HCT116 (cell line): ENCODE data around the gene GMEB2. TPM values are rescaled to one million over a fixed set of nuclear protein-coding genes. Genes with fewer than 3 reads are reported as not detected.

Experiments used
- ATAC-seq: fragments of 200-7000 bp; cut with Tn5 transposase; 2 replicates; pipeline ENCODE4 v1.9.1; 2020; ENCODE audit warnings: mild to moderate bottlenecking, moderate library complexity
- BruUV-seq: library from RNA; stranded (reverse); fragments of 400-500 nt; replicated peaks from 2 replicates; lab custom pipeline; 2021; lab: Mats Ljungman, UMichigan
- CTCF ChIA-PET: fragments of 300-600 bp; sonication (Branson Sonifier 250); formaldehyde crosslinking; loops from one replicate; lab custom pipeline; 2021; ENCODE audit warnings: antibody characterized with exemption; lab: Charles Lee
- POLR2A ChIA-PET: fragments of 300-600, 350-600 bp; sonication (Branson Sonifier 250); formaldehyde crosslinking; loops from one replicate; lab custom pipeline; 2021; ENCODE audit warnings: antibody characterized with exemption; lab: Charles Lee
- RAD21 ChIA-PET, 2 experiments: fragments of 300-600 bp; sonication (Branson Sonifier 250); formaldehyde crosslinking; loops; one replicate each; lab custom pipeline; 2023; ENCODE audit warnings: low total read pairs in 2 of 2; ENCODE audit not compliant: uncharacterized antibody in 2 of 2, unreplicated experiment in 2 of 2, low non-redundant PET in 1 of 2; lab: Charles Lee
- DNase-seq: peaks from one replicate; pipeline ENCODE4 v3.0.0-alpha.2; 2010; ENCODE audit warnings: low read depth, low spot score
- H2AFZ ChIP-seq: fragments of 200-600 bp; shearing (Covaris generic), sonication (generic); 2 replicates; pipeline ENCODE4 v1.6.1; 2017; ENCODE audit warnings: low read depth, mixed run types, mixed read lengths, antibody characterized with exemption, low read length; ENCODE audit not compliant: poor library complexity, severe bottlenecking
- H3K27ac ChIP-seq: 2 replicates; pipeline ENCODE4 v1.5.1; 2012; ENCODE audit warnings: low read depth, low read length
- H3K27me3 ChIP-seq: fragments of 200-600 bp; sonication (generic); 2 replicates; pipeline ENCODE4 v1.6.1; 2016; ENCODE audit warnings: mixed run types, low read length, mixed read lengths; ENCODE audit not compliant: insufficient read depth
- H3K36me3 ChIP-seq, 2 experiments: fragments of 200-500 bp in 1 of 2; fragments of 200-600 bp in 1 of 2; sonication (Bioruptor generic) in 1 of 2; sonication (generic) in 1 of 2; 2 replicates each; pipeline versions ENCODE4 v1.5.1 to v1.6.1; 2014 to 2016; ENCODE audit warnings: low read length in 2 of 2, inconsistent platforms in 1 of 2, mixed read lengths in 1 of 2, mixed run types in 1 of 2; ENCODE audit not compliant: insufficient read depth in 2 of 2, control insufficient read depth in 1 of 2
- H3K4me1 ChIP-seq, 2 experiments: fragments of 200-600 bp in 1 of 2; sonication (generic) in 1 of 2; 2 replicates each; pipeline versions ENCODE4 v1.5.1 to v1.6.1; 2012 to 2017; ENCODE audit warnings: low read length in 2 of 2, inconsistent platforms in 1 of 2, mild to moderate bottlenecking in 1 of 2, mixed read lengths in 1 of 2, mixed run types in 1 of 2, moderate library complexity in 1 of 2; ENCODE audit not compliant: insufficient read depth in 2 of 2, control insufficient read depth in 1 of 2
- H3K4me2 ChIP-seq: fragments of 200-600 bp; sonication (generic); 2 replicates; pipeline ENCODE4 v1.6.1; 2017; ENCODE audit warnings: mixed run types, low read length, mixed read lengths
- H3K4me3 ChIP-seq, 2 experiments: fragments of 200-600 bp in 1 of 2; sonication (generic) in 1 of 2; replicated peaks in 1 of 2; 2 replicates each; pipeline ENCODE4 v1.5.1; 2011 to 2016; ENCODE audit warnings: low read length in 2 of 2, control low read depth in 1 of 2, low read depth in 1 of 2, mild to moderate bottlenecking in 1 of 2, mixed read lengths in 1 of 2, mixed run types in 1 of 2
- H3K79me2 ChIP-seq: fragments of 200-600 bp; sonication (generic); 2 replicates; pipeline ENCODE4 v1.6.1; 2017; ENCODE audit warnings: mild to moderate bottlenecking, mixed run types, low read length, moderate library complexity, mixed read lengths; ENCODE audit not compliant: insufficient read depth
- H3K9ac ChIP-seq: fragments of 200-600 bp; sonication (generic); 2 replicates; pipeline ENCODE4 v1.6.1; 2016; ENCODE audit warnings: low read length, mixed read lengths
- H3K9me2 ChIP-seq: fragments of 200-600 bp; sonication (generic), shearing (Covaris generic); 2 replicates; pipeline ENCODE4 v1.6.1; 2017; ENCODE audit warnings: mixed run types, mild to moderate bottlenecking, moderate library complexity; ENCODE audit not compliant: insufficient read depth
- H3K9me3 ChIP-seq, 2 experiments: fragments of 200-500 bp in 1 of 2; fragments of 200-600 bp in 1 of 2; sonication (Bioruptor generic) in 1 of 2; sonication (generic) in 1 of 2; 2 replicates each; pipeline ENCODE4 v1.6.1; 2014 to 2017; ENCODE audit warnings: low read length in 2 of 2, mixed read lengths in 2 of 2, inconsistent platforms in 1 of 2, low read depth in 1 of 2, mild to moderate bottlenecking in 1 of 2, mixed run types in 1 of 2, moderate library complexity in 1 of 2; ENCODE audit not compliant: control insufficient read depth in 1 of 2, insufficient read depth in 1 of 2
- H4K20me1 ChIP-seq: fragments of 200-600 bp; sonication (generic), shearing (Covaris generic); 2 replicates; pipeline ENCODE4 v1.6.1; 2017; ENCODE audit warnings: mixed run types, mild to moderate bottlenecking, moderate library complexity; ENCODE audit not compliant: insufficient read depth
- CEBPB ChIP-seq: IDR thresholded peaks from 2 replicates; pipeline ENCODE4 v1.6.1; 2012; ENCODE audit warnings: low read depth
- CTCF ChIP-seq, 3 experiments: fragments of 200-600 bp in 1 of 3; sonication (generic) in 1 of 3; IDR thresholded peaks in 2 of 3; conservative IDR thresholded peaks in 1 of 3; 2 replicates each; pipeline ENCODE4 v1.5.1; 2012 to 2017; ENCODE audit warnings: low read depth in 2 of 3, low read length in 2 of 3, antibody characterized with exemption in 1 of 3, borderline replicate concordance in 1 of 3, control low read depth in 1 of 3, mild to moderate bottlenecking in 1 of 3, mixed read lengths in 1 of 3, mixed run types in 1 of 3, moderate library complexity in 1 of 3; ENCODE audit not compliant: insufficient read depth in 1 of 3
- EGR1 ChIP-seq: IDR thresholded peaks from 2 replicates; pipeline ENCODE4 v1.6.1; 2012; ENCODE audit warnings: low read depth
- ELF1 ChIP-seq: IDR thresholded peaks from 2 replicates; pipeline ENCODE4 v1.6.1; 2012; ENCODE audit warnings: low read depth, borderline replicate concordance
- EZH2 ChIP-seq: fragments of 200-600 bp; sonication (generic); IDR thresholded peaks from 2 replicates; pipeline ENCODE4 v1.6.1; 2017; ENCODE audit warnings: antibody characterized with exemption, mixed run types
- EZH2phosphoT487 ChIP-seq: fragments of 200-600 bp; IDR thresholded peaks from 2 replicates; pipeline ENCODE4 v1.6.1; 2018; ENCODE audit warnings: antibody characterized with exemption, borderline replicate concordance
- FOSL1 ChIP-seq: IDR thresholded peaks from 2 replicates; pipeline ENCODE4 v1.6.1; 2012; ENCODE audit warnings: low read depth
- JUND ChIP-seq: IDR thresholded peaks from 2 replicates; pipeline ENCODE4 v1.6.1; 2012
- RAD21 ChIP-seq: IDR thresholded peaks from 2 replicates; pipeline ENCODE4 v1.6.1; 2012; ENCODE audit warnings: low read depth, mild to moderate bottlenecking
- SIN3A ChIP-seq: IDR thresholded peaks from 2 replicates; pipeline ENCODE4 v1.6.1; 2012; ENCODE audit warnings: low read depth
- SP1 ChIP-seq: IDR thresholded peaks from 2 replicates; pipeline ENCODE4 v1.6.1; 2012; ENCODE audit warnings: low read depth
- SRF ChIP-seq: IDR thresholded peaks from 2 replicates; pipeline ENCODE4 v1.6.1; 2012; ENCODE audit warnings: low read depth
- TCF7L2 ChIP-seq: IDR thresholded peaks from 2 replicates; pipeline ENCODE4 v1.7.0; 2011; ENCODE audit warnings: borderline replicate concordance, inconsistent platforms; ENCODE audit not compliant: insufficient read depth, insufficient read length; ENCODE audit errors: extremely low read depth
- YY1 ChIP-seq: IDR thresholded peaks from 2 replicates; pipeline ENCODE4 v1.6.1; 2011; ENCODE audit warnings: low read length, low read depth, moderate library complexity, mild to moderate bottlenecking; ENCODE audit not compliant: insufficient replicate concordance; ENCODE audit errors: extremely low read depth
- ZFX ChIP-seq: fragments of 450-650 bp; IDR thresholded peaks from 2 replicates; pipeline ENCODE4 v1.6.1; 2017
- ZNF274 ChIP-seq: fragments of 200-500 bp; sonication (Bioruptor generic); IDR thresholded peaks from 2 replicates; pipeline ENCODE4 v1.6.1; 2014; ENCODE audit warnings: mild to moderate bottlenecking, low read depth, low read length, inconsistent platforms
- intact Hi-C: fragments of 100-400 bp; cut with micrococcal nuclease; formaldehyde crosslinking; loops from 2 replicates; pipeline ENCODE4 v1.10.0; 2022
- total RNA-seq: library from RNA; stranded (reverse); gene quantifications from one replicate; pipeline ENCODE4 v1.2.1, GENCODE V29; 2021; ENCODE audit not compliant: unreplicated experiment
- TF ChIP-seq, protein P1 (sequence below): IDR thresholded peaks from 2 replicates; pipeline ENCODE4 v1.6.1; 2011; ENCODE audit warnings: mild to moderate bottlenecking, low read length, moderate library complexity; ENCODE audit not compliant: insufficient replicate concordance; ENCODE audit errors: extremely low read depth

Gene GMEB2
- total RNA-seq, 1 experiment from 2014 or later, result 13.9 TPM

- Histone ChIP-seq H3K27ac (no peak overlapping the region), H4K20me1 (no peaks in the 10 kb centered on the region), H2AFZ (no peak overlapping the region), H3K4me3 (no peak overlapping the region), H3K4me1 (no peaks in the 10 kb centered on the region), H3K9me2 (no peaks in the 10 kb centered on the region), H3K79me2 (peaks cover 23% of the 10 kb centered on the region; the same call in 1 of the 2 replicates)
- intact Hi-C loops, result no loop called here
- POLR2A ChIA-PET, result no interaction called here
- no peak for ATAC-seq
- RAD21 ChIA-PET, result no interaction called here
- TF ChIP-seq TCF7L2, result no peak
- no peak for TF ChIP-seq EZH2
- no peak for TF ChIP-seq FOSL1
- no peak for TF ChIP-seq SIN3A
- TF ChIP-seq RAD21, result no peak
- no peak for TF ChIP-seq SP1
- TF ChIP-seq CTCF (IDR thresholded peaks at IDR 0.05 in 2 of 3, conservative IDR thresholded peaks at IDR 0.05 in 1 of 3; ENCODE audit: borderline replicate concordance in 1 of 3, insufficient read depth in 1 of 3, low read depth in 2 of 3, low read length in 2 of 3), result no peak
- no peak for TF ChIP-seq ZFX
- TF ChIP-seq YY1, result no peak
- no peak for TF ChIP-seq SRF
- no peak for TF ChIP-seq JUND
- TF ChIP-seq ZNF274, result no peak
- no peak for TF ChIP-seq ELF1
- TF ChIP-seq EZH2phosphoT487, result no peak
- TF ChIP-seq CEBPB, result no peak
- TF ChIP-seq EGR1, result no peak
- TF ChIP-seq, protein P1, sequence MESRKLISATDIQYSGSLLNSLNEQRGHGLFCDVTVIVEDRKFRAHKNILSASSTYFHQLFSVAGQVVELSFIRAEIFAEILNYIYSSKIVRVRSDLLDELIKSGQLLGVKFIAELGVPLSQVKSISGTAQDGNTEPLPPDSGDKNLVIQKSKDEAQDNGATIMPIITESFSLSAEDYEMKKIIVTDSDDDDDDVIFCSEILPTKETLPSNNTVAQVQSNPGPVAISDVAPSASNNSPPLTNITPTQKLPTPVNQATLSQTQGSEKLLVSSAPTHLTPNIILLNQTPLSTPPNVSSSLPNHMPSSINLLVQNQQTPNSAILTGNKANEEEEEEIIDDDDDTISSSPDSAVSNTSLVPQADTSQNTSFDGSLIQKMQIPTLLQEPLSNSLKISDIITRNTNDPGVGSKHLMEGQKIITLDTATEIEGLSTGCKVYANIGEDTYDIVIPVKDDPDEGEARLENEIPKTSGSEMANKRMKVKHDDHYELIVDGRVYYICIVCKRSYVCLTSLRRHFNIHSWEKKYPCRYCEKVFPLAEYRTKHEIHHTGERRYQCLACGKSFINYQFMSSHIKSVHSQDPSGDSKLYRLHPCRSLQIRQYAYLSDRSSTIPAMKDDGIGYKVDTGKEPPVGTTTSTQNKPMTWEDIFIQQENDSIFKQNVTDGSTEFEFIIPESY, result no peak
- TF ChIP-seq, all 23 proteins: peak for 0
- Histone ChIP-seq H3K27me3 (no peaks in the 10 kb centered on the region), H3K4me2 (no peak overlapping the region), H3K9me3 (no peaks in the 10 kb centered on the region), H3K9ac (no peak overlapping the region), H3K36me3 (peaks cover 17 to 42% of the 10 kb centered on the region in 2 experiments)
- CTCF ChIA-PET, result no interaction called here
- DNase-seq, result no peak
- BruUV-seq, result no TSS peak
Measured at GRCh38 chr20:63667858-63668257, 41.0 kb upstream of the GMEB2 start.
